ENCODE data around the gene B4GALNT3.

B4GALNT3 gene

GRCh38 chr12:452667-453210 is 7.0 kb upstream of the B4GALNT3 start:
- TF ChIP-seq SIN3A (IDR thresholded peaks at IDR 0.05; ENCODE audit: borderline replicate concordance, insufficient read depth, low read length) = no peak
- no peak for TF ChIP-seq POLR2AphosphoS5 (IDR thresholded peaks at IDR 0.05; ENCODE audit: low read depth, low read length)
- no peak for TF ChIP-seq FOXP2 (optimal IDR thresholded peaks at IDR 0.05; ENCODE audit: borderline replicate concordance, extremely low read depth, extremely low read length, insufficient read depth)
- TF ChIP-seq REST (IDR thresholded peaks at IDR 0.05; ENCODE audit: insufficient read depth in 1 of 2, low read depth in 2 of 2, low read length in 2 of 2) = no peak
- no peak for TF ChIP-seq TAF1 (IDR thresholded peaks at IDR 0.05; ENCODE audit: borderline replicate concordance, insufficient read depth, low read length)

GRCh38 chr12:454833-455232 is 4.9 kb upstream of the B4GALNT3 start:
- TF ChIP-seq SIN3A (IDR thresholded peaks at IDR 0.05; ENCODE audit: borderline replicate concordance, insufficient read depth, low read length) (no peak), POLR2AphosphoS5 (IDR thresholded peaks at IDR 0.05; ENCODE audit: low read depth, low read length) (no peak), FOXP2 (optimal IDR thresholded peaks at IDR 0.05; ENCODE audit: borderline replicate concordance, extremely low read depth, extremely low read length, insufficient read depth) (no peak), REST (IDR thresholded peaks at IDR 0.05; ENCODE audit: insufficient read depth in 1 of 2, low read depth in 2 of 2, low read length in 2 of 2) (no peak), TAF1 (IDR thresholded peaks at IDR 0.05; ENCODE audit: borderline replicate concordance, insufficient read depth, low read length) (no peak)

GRCh38 chr12:455821-456220 is 3.9 kb upstream of the B4GALNT3 start:
- TF ChIP-seq TAF1 (IDR thresholded peaks at IDR 0.05; ENCODE audit: borderline replicate concordance, insufficient read depth, low read length) (no peak), SIN3A (IDR thresholded peaks at IDR 0.05; ENCODE audit: borderline replicate concordance, insufficient read depth, low read length) (no peak), REST (IDR thresholded peaks at IDR 0.05; ENCODE audit: insufficient read depth in 1 of 2, low read depth in 2 of 2, low read length in 2 of 2) (no peak), POLR2AphosphoS5 (IDR thresholded peaks at IDR 0.05; ENCODE audit: low read depth, low read length) (no peak), FOXP2 (optimal IDR thresholded peaks at IDR 0.05; ENCODE audit: borderline replicate concordance, extremely low read depth, extremely low read length, insufficient read depth) (no peak)

- no peak for TF ChIP-seq TAF1 (IDR thresholded peaks at IDR 0.05; ENCODE audit: borderline replicate concordance, insufficient read depth, low read length)
- no peak for TF ChIP-seq FOXP2 (optimal IDR thresholded peaks at IDR 0.05; ENCODE audit: borderline replicate concordance, extremely low read depth, extremely low read length, insufficient read depth)
- TF ChIP-seq SIN3A (IDR thresholded peaks at IDR 0.05; ENCODE audit: borderline replicate concordance, insufficient read depth, low read length) = no peak
- no peak for TF ChIP-seq POLR2AphosphoS5 (IDR thresholded peaks at IDR 0.05; ENCODE audit: low read depth, low read length)
- no peak for TF ChIP-seq REST (IDR thresholded peaks at IDR 0.05; ENCODE audit: insufficient read depth in 1 of 2, low read depth in 2 of 2, low read length in 2 of 2)
Measured at GRCh38 chr12:457676-458075, 2.1 kb upstream of the B4GALNT3 start.

GRCh38 chr12:459050-459429 is 699 bp upstream of the B4GALNT3 start:
- no peak for TF ChIP-seq REST (IDR thresholded peaks at IDR 0.05; ENCODE audit: insufficient read depth in 1 of 2, low read depth in 2 of 2, low read length in 2 of 2)
- no peak for TF ChIP-seq TAF1 (IDR thresholded peaks at IDR 0.05; ENCODE audit: borderline replicate concordance, insufficient read depth, low read length)
- no peak for TF ChIP-seq FOXP2 (optimal IDR thresholded peaks at IDR 0.05; ENCODE audit: borderline replicate concordance, extremely low read depth, extremely low read length, insufficient read depth)
- no peak for TF ChIP-seq SIN3A (IDR thresholded peaks at IDR 0.05; ENCODE audit: borderline replicate concordance, insufficient read depth, low read length)

Measured in PFSK-1 (cell line).